SU-DHL-6 (cell line): Measurements from ENCODE around the gene SPEF1.

Experiments used
- EZH2phosphoT487 ChIP-seq: fragments of 200-600 bp; sonication (generic), shearing (Covaris generic); conservative IDR thresholded peaks from 2 replicates; pipeline ENCODE4 v1.6.1; 2018; ENCODE audit warnings: mild to moderate bottlenecking, antibody characterized with exemption, low read length, moderate library complexity, mixed read lengths
- TF ChIP-seq, protein P1 (sequence below): fragments of 200-600 bp; sonication (generic); IDR thresholded peaks from one replicate; pipeline ENCODE4 v1.5.1; 2017; ENCODE audit warnings: antibody characterized with exemption, mild to moderate bottlenecking, low read length, moderate library complexity; ENCODE audit not compliant: insufficient read depth, poor library complexity, severe bottlenecking

DNA sequence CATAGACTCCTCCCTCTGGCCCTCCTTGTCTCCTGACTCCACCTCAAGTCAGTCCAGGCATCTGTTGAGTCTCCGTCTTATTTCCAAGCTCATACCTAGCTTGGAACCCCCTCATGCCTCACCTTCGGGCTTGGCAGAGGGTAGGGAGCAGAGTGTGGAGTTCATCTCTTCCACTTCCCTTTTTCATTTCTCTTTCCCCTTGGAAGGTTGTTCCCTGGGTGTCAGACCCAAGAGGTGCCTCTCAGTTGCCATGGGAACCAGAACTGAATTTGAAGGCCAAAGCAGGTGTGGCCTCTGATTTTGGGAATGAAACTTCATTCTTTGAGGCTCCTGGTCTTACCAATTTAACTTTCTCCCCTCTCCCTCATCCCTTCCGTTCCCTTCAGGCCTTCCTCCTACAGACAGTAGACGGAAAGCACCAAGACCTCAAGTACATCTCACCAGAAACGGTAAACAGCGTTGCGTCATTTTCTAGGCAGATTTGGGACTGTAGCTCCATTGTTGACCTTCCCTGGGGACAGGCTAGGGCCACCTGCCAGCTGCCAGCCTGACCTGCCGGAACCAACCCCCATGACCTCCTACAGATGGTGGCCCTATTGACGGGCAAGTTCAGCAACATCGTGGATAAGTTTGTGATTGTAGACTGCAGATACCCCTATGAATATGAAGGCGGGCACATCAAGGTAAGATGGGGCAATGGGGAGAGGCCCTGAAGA, 21.4 kb upstream of the SPEF1 start:
- TF ChIP-seq, protein P1, sequence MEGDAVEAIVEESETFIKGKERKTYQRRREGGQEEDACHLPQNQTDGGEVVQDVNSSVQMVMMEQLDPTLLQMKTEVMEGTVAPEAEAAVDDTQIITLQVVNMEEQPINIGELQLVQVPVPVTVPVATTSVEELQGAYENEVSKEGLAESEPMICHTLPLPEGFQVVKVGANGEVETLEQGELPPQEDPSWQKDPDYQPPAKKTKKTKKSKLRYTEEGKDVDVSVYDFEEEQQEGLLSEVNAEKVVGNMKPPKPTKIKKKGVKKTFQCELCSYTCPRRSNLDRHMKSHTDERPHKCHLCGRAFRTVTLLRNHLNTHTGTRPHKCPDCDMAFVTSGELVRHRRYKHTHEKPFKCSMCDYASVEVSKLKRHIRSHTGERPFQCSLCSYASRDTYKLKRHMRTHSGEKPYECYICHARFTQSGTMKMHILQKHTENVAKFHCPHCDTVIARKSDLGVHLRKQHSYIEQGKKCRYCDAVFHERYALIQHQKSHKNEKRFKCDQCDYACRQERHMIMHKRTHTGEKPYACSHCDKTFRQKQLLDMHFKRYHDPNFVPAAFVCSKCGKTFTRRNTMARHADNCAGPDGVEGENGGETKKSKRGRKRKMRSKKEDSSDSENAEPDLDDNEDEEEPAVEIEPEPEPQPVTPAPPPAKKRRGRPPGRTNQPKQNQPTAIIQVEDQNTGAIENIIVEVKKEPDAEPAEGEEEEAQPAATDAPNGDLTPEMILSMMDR: no peak
- TF ChIP-seq EZH2phosphoT487: no peak
